ENCODE results near the gene HOXB3. TPM values are rescaled to one million over a fixed set of nuclear protein-coding genes. Genes with fewer than 3 reads are reported as not detected.

HOXB3 gene
- total and polyA plus RNA-seq, 10 donors, result 3.6 to 23.1 (median 8.8) TPM

GRCh38 chr17:48610282-48611211 is 20.5 kb upstream of the HOXB3 start, which contains the start of gene HOXB7:
TSS of gene HOXB7 (minus strand) at chr17:48611017. CDS start at chr17:48610918, 99 bp downstream.
- intact Hi-C loops (cut with DNase I; ENCODE audit: low total_unique reads), result loop anchor here (10.0 kb wide), 1 partner anchor 456 kb away; no protein-coding TSS in a partner anchor
- peak; percentile 85 for DNase-seq
- WGBS, 5 donors, result 0 to 1% (median 1%) methylated on average over 33 to 79 of the region's 79 CpGs
- Histone ChIP-seq H3K9me3 (no peaks in the 10 kb centered on the region), H3K36me3 (no peaks in the 10 kb centered on the region), H3K27ac (peak within 1 kb of the TSS in 7 of 8 donors; percentile 38 to 80 (median 65)), H3K27me3 (replicated peaks in 1 of 7) (peaks cover 4 to 100% (median 80%) of the 10 kb centered on the region in 7 donors), H3K4me3 (peak within 1 kb of the TSS; percentile 45 to 85 (median 66)), H3K4me1 (peaks cover 14 to 59% (median 49%) of the 10 kb centered on the region in 6 donors)
- TF ChIP-seq POLR2A (IDR thresholded peaks at IDR 0.05) (no peak), POLR2AphosphoS5 (IDR thresholded peaks at IDR 0.05) (peak in 2 of 3 donors; percentile 37 to 43), CTCF (IDR thresholded peaks at IDR 0.05 in 8 of 11, conservative IDR thresholded peaks at IDR 0.05 in 3 of 11) (no peak)

- intact Hi-C loops (cut with DNase I; ENCODE audit: low total_unique reads), result loop anchor here (10.0 kb wide), 1 partner anchor 455 kb away; no protein-coding TSS in a partner anchor
- peak overlapping the region; percentile 45 to 85 (median 66) for H3K4me3 ChIP-seq
- no peak for DNase-seq
- TF ChIP-seq CTCF (IDR thresholded peaks at IDR 0.05 in 8 of 11, conservative IDR thresholded peaks at IDR 0.05 in 3 of 11) (no peak), POLR2AphosphoS5 (IDR thresholded peaks at IDR 0.05) (no peak), POLR2A (IDR thresholded peaks at IDR 0.05) (no peak)
- H3K27ac ChIP-seq, result peak overlapping the region in 5 of 8 donors; percentile 63 to 80 (median 67)
- peaks cover 14 to 57% (median 49%) of the 10 kb centered on the region in 6 donors for H3K4me1 ChIP-seq
- peaks cover 4 to 100% (median 80%) of the 10 kb centered on the region in 7 donors for H3K27me3 ChIP-seq (replicated peaks in 1 of 7)
- no peaks in the 10 kb centered on the region for H3K36me3 ChIP-seq
- H3K9me3 ChIP-seq, result no peaks in the 10 kb centered on the region
- WGBS, 5 donors, result 11 to 18% (median 16%) methylated on average over 13 to 15 of the region's 15 CpGs
Observed at GRCh38 chr17:48609759-48610281, 19.8 kb upstream of the HOXB3 start.

GRCh38 chr17:48609033-48609432 is 19.0 kb upstream of the HOXB3 start:
- TF ChIP-seq POLR2A (IDR thresholded peaks at IDR 0.05) (no peak), CTCF (IDR thresholded peaks at IDR 0.05 in 8 of 11, conservative IDR thresholded peaks at IDR 0.05 in 3 of 11) (no peak), POLR2AphosphoS5 (IDR thresholded peaks at IDR 0.05) (no peak)
- Histone ChIP-seq H3K4me3 (no peak overlapping the region), H3K9me3 (no peaks in the 10 kb centered on the region), H3K4me1 (peaks cover 11 to 57% (median 44%) of the 10 kb centered on the region in 6 donors), H3K36me3 (no peaks in the 10 kb centered on the region), H3K27me3 (replicated peaks in 1 of 7) (peaks cover 0 to 100% (median 80%) of the 10 kb centered on the region in 7 donors), H3K27ac (no peak overlapping the region)
- no peak for DNase-seq
- intact Hi-C loops (cut with DNase I; ENCODE audit: low total_unique reads), result no loop called here

- intact Hi-C loops (cut with DNase I; ENCODE audit: low total_unique reads), result no loop called here
- TF ChIP-seq POLR2AphosphoS5 (IDR thresholded peaks at IDR 0.05) (no peak), POLR2A (IDR thresholded peaks at IDR 0.05) (no peak), CTCF (IDR thresholded peaks at IDR 0.05 in 8 of 11, conservative IDR thresholded peaks at IDR 0.05 in 3 of 11) (no peak)
- Histone ChIP-seq H3K36me3 (no peaks in the 10 kb centered on the region), H3K4me3 (no peak overlapping the region), H3K27me3 (replicated peaks in 1 of 7) (peaks cover 0 to 100% (median 79%) of the 10 kb centered on the region in 7 donors), H3K27ac (no peak overlapping the region), H3K9me3 (no peaks in the 10 kb centered on the region), H3K4me1 (peaks cover 7 to 57% (median 39%) of the 10 kb centered on the region in 6 donors)
- 93 to 100% (median 96%) methylated on average over 1 of the region's 1 CpG for WGBS, 5 donors
- no peak for DNase-seq
Observed at GRCh38 chr17:48608494-48608834, 18.4 kb upstream of the HOXB3 start.

All from spleen (tissue), 11 donors.